ENCODE measurements around the gene SLC23A2.

DNA sequence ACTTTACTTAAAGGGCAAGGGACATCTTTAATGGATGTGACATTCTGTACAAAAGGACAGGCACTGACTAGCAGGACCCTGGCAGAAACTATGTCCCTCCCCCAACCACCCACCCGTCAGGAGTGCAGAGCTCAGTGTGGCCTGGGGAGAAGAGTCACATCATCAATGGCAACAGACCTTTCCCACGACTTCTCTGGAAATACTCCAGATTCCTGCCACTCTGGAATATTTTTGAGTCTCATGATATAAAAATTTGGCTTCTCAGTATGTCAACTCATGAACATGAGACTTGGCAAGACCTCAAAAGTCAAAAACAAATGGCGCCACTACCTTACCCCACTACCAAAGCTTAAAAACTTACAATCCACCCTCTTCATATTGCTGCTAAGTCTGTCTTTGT lies 118.3 kb downstream of the SLC23A2 start:
- TF ChIP-seq, protein P1, sequence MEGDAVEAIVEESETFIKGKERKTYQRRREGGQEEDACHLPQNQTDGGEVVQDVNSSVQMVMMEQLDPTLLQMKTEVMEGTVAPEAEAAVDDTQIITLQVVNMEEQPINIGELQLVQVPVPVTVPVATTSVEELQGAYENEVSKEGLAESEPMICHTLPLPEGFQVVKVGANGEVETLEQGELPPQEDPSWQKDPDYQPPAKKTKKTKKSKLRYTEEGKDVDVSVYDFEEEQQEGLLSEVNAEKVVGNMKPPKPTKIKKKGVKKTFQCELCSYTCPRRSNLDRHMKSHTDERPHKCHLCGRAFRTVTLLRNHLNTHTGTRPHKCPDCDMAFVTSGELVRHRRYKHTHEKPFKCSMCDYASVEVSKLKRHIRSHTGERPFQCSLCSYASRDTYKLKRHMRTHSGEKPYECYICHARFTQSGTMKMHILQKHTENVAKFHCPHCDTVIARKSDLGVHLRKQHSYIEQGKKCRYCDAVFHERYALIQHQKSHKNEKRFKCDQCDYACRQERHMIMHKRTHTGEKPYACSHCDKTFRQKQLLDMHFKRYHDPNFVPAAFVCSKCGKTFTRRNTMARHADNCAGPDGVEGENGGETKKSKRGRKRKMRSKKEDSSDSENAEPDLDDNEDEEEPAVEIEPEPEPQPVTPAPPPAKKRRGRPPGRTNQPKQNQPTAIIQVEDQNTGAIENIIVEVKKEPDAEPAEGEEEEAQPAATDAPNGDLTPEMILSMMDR (IDR thresholded peaks at IDR 0.05), result no peak
- no peak for TF ChIP-seq POLR2A (IDR thresholded peaks at IDR 0.05)
- no peak for TF ChIP-seq POLR2AphosphoS5 (IDR thresholded peaks at IDR 0.05)

Data from sigmoid colon (tissue), 4 donors.